Vagina (tissue), 2 donors: ENCODE results near the gene SEZ6L. TPM values are rescaled to one million over a fixed set of nuclear protein-coding genes. Genes with fewer than 3 reads are reported as not detected.

Experiments used
- DNase-seq, 2 donors: peaks; one replicate each; pipeline ENCODE4 v3.0.0-alpha.2; 2017; ENCODE audit errors: extremely low spot score in 2 of 2
- H3K27ac ChIP-seq: fragments of 200-600 bp; sonication (generic); one replicate; pipeline ENCODE4 v1.5.1; 2019
- H3K27me3 ChIP-seq: fragments of 200-600 bp; sonication (generic); one replicate; pipeline ENCODE4 v1.5.1; 2019
- H3K36me3 ChIP-seq, 2 donors: fragments of 200-600 bp; sonication (generic); one replicate each; pipeline ENCODE4 v1.5.1; 2017 to 2019
- H3K4me1 ChIP-seq: fragments of 200-600 bp; sonication (generic); one replicate; pipeline ENCODE4 v1.5.1; 2019
- H3K4me3 ChIP-seq, 2 donors: fragments of 200-600 bp; sonication (generic); 1 replicate in 1 of 2; 2 replicates in 1 of 2; pipeline ENCODE4 v1.5.1; 2016 to 2019
- H3K9me3 ChIP-seq: fragments of 200-600 bp; sonication (generic); one replicate; pipeline ENCODE4 v1.5.1; 2019
- CTCF ChIP-seq, 3 experiments: fragments of 450-650 bp in 2 of 3; fragments of 200-600 bp in 1 of 3; sonication (generic) in 1 of 3; IDR thresholded peaks; one replicate each; pipeline ENCODE4 v1.5.1; 2017 to 2019; ENCODE audit warnings: antibody characterized with exemption in 3 of 3, mild to moderate bottlenecking in 2 of 3, moderate library complexity in 2 of 3
- POLR2A ChIP-seq, 2 donors: fragments of 450-650 bp; IDR thresholded peaks; one replicate each; pipeline ENCODE4 v1.6.1; 2017; ENCODE audit warnings: antibody characterized with exemption in 2 of 2, mild to moderate bottlenecking in 2 of 2, moderate library complexity in 2 of 2
- POLR2AphosphoS5 ChIP-seq, 2 donors: sonication (generic); formaldehyde crosslinking; IDR thresholded peaks; one replicate each; pipeline ENCODE4 v1.9.0; 2017; ENCODE audit warnings: antibody characterized with exemption in 2 of 2, mild to moderate bottlenecking in 2 of 2, low read depth in 1 of 2; ENCODE audit not compliant: insufficient read depth in 1 of 2
- intact Hi-C: fragments of 100-400 bp; cut with DNase I; formaldehyde crosslinking; loops from one replicate; pipeline ENCODE4 v1.15.1; 2023
- total RNA-seq: library from RNA; depleted of rRNA; stranded (reverse); fragments of >200 nt; gene quantifications from one replicate; pipeline ENCODE4 v1.2.3, GENCODE V29; 2016

SEZ6L gene
- total RNA-seq, 1 donor from 2014 or later = 1.2 TPM

- intact Hi-C loops = no loop called here
- no peak for DNase-seq
- Histone ChIP-seq H3K36me3 (no peaks in the 10 kb centered on the region), H3K9me3 (no peaks in the 10 kb centered on the region), H3K4me3 (no peak overlapping the region), H3K4me1 (no peaks in the 10 kb centered on the region), H3K27me3 (no peaks in the 10 kb centered on the region), H3K27ac (no peak overlapping the region)
- no peak for TF ChIP-seq POLR2A (IDR thresholded peaks at IDR 0.05)
- TF ChIP-seq POLR2AphosphoS5 (IDR thresholded peaks at IDR 0.05; ENCODE audit: insufficient read depth in 1 of 2, low read depth in 1 of 2) = no peak
- no peak for TF ChIP-seq CTCF (IDR thresholded peaks at IDR 0.05)
These were observed 147.5 kb downstream of the SEZ6L start for GRCh38 chr22:26316732-26317285.

GRCh38 chr22:26318975-26319374, 149.7 kb downstream of the SEZ6L start:
- intact Hi-C loops = no loop called here
- DNase-seq = no peak

GRCh38 chr22:26320447-26320846, 151.2 kb downstream of the SEZ6L start:
- no peak for DNase-seq
- intact Hi-C loops = no loop called here
- no peak for TF ChIP-seq CTCF (IDR thresholded peaks at IDR 0.05)
- Histone ChIP-seq H3K4me1 (no peaks in the 10 kb centered on the region), H3K27me3 (no peaks in the 10 kb centered on the region), H3K36me3 (no peaks in the 10 kb centered on the region), H3K9me3 (no peaks in the 10 kb centered on the region), H3K4me3 (no peak overlapping the region), H3K27ac (no peak overlapping the region)

More at GRCh38 chr22:26318975-26319374, 149.7 kb downstream of the SEZ6L start:
- no peak overlapping the region for H3K27ac ChIP-seq
- H3K36me3 ChIP-seq = no peaks in the 10 kb centered on the region
- TF ChIP-seq POLR2AphosphoS5 (IDR thresholded peaks at IDR 0.05; ENCODE audit: insufficient read depth in 1 of 2, low read depth in 1 of 2) (no peak), POLR2A (IDR thresholded peaks at IDR 0.05) (no peak)
- H3K27me3 ChIP-seq = no peaks in the 10 kb centered on the region
- H3K4me1 ChIP-seq = no peaks in the 10 kb centered on the region
- no peaks in the 10 kb centered on the region for H3K9me3 ChIP-seq
- no peak overlapping the region for H3K4me3 ChIP-seq

- H3K9me3 ChIP-seq = no peaks in the 10 kb centered on the region
These were observed 152.2 kb downstream of the SEZ6L start for GRCh38 chr22:26321469-26321913.

GRCh38 chr22:26322179-26322905, 153.1 kb downstream of the SEZ6L start:
- Histone ChIP-seq H3K36me3 (no peaks in the 10 kb centered on the region), H3K9me3 (no peaks in the 10 kb centered on the region), H3K4me3 (no peak overlapping the region), H3K27me3 (no peaks in the 10 kb centered on the region), H3K4me1 (no peaks in the 10 kb centered on the region), H3K27ac (no peak overlapping the region)
- TF ChIP-seq POLR2AphosphoS5 (IDR thresholded peaks at IDR 0.05; ENCODE audit: insufficient read depth in 1 of 2, low read depth in 1 of 2) = no peak
- no peak for TF ChIP-seq POLR2A (IDR thresholded peaks at IDR 0.05)
- TF ChIP-seq CTCF (IDR thresholded peaks at IDR 0.05) = no peak
- intact Hi-C loops = no loop called here
- DNase-seq = no peak

More at GRCh38 chr22:26321469-26321913, 152.2 kb downstream of the SEZ6L start:
- no peaks in the 10 kb centered on the region for H3K27me3 ChIP-seq
- DNase-seq = no peak
- no peaks in the 10 kb centered on the region for H3K36me3 ChIP-seq
- H3K4me1 ChIP-seq = no peaks in the 10 kb centered on the region
- no peak overlapping the region for H3K4me3 ChIP-seq
- intact Hi-C loops = no loop called here
- H3K27ac ChIP-seq = no peak overlapping the region
- no peak for TF ChIP-seq CTCF (IDR thresholded peaks at IDR 0.05)
- TF ChIP-seq POLR2A (IDR thresholded peaks at IDR 0.05) = no peak
- TF ChIP-seq POLR2AphosphoS5 (IDR thresholded peaks at IDR 0.05; ENCODE audit: insufficient read depth in 1 of 2, low read depth in 1 of 2) = no peak
